Measurements from ENCODE around the gene CC2D2A. TPM values are rescaled to one million over a fixed set of nuclear protein-coding genes. Genes with fewer than 3 reads are reported as not detected.
A peak's percentile ranks its signal among the peaks of the same experiment; 100 is the strongest.

Gene CC2D2A
- total and polyA plus RNA-seq, 2 donors from 2014 or later, result 26.7 to 51.2 TPM

DNA sequence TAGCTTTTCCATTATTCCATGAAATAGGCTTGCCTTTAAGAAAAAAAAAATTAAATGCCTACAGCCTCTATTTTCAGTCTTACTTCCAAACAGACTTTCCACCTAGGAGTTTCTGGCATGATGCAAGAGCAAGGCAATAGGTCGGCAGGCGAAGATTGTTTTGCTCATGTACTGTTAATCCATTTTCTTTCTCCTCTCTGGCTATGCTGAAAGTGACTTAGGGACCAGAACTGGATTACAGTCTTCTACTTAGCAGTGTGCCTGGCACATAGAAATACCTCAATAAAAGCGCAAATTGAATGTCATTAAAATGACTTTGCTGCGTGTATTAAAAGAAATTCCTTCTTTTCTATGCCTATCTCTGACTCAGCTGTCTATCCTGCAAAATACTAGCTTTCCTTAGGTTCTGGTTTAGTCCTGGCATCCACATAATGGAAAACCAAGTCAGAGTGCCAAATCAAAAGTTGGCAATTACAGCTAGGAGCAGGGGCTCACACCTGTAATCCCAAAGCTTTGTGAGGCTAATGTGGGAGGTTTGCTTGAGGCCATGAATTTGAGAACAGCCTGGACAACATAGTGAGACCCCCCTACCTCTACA is 51.9 kb downstream of the CC2D2A start:
- FAIRE-seq (no peak), DNase-seq (no peak)
- Histone ChIP-seq H3K27me3 (ENCODE audit: control insufficient read depth, insufficient read depth, low read length) (no peaks in the 10 kb centered on the region), H3K36me3 (ENCODE audit: control insufficient read depth in 2 of 3, insufficient read depth in 3 of 3, low read length in 3 of 3) (peaks cover 0 to 11% (median 7%) of the 10 kb centered on the region in 3 donors), H3K4me1 (ENCODE audit: control insufficient read depth in 2 of 3, insufficient read depth in 2 of 3, low read depth in 1 of 3, low read length in 3 of 3) (peaks cover 0 to 11% (median 0%) of the 10 kb centered on the region in 3 donors), H3K9ac (ENCODE audit: low read length in 3 of 3) (no peak overlapping the region), H3K4me3 (ENCODE audit: low read length in 3 of 3) (no peak overlapping the region), H3K27ac (ENCODE audit: low read depth in 2 of 2, low read length in 2 of 2) (no peak overlapping the region), H3K9me3 (ENCODE audit: control insufficient read depth in 2 of 3, insufficient read depth in 1 of 3, low read length in 3 of 3) (no peaks in the 10 kb centered on the region)
- TF ChIP-seq, protein P1, sequence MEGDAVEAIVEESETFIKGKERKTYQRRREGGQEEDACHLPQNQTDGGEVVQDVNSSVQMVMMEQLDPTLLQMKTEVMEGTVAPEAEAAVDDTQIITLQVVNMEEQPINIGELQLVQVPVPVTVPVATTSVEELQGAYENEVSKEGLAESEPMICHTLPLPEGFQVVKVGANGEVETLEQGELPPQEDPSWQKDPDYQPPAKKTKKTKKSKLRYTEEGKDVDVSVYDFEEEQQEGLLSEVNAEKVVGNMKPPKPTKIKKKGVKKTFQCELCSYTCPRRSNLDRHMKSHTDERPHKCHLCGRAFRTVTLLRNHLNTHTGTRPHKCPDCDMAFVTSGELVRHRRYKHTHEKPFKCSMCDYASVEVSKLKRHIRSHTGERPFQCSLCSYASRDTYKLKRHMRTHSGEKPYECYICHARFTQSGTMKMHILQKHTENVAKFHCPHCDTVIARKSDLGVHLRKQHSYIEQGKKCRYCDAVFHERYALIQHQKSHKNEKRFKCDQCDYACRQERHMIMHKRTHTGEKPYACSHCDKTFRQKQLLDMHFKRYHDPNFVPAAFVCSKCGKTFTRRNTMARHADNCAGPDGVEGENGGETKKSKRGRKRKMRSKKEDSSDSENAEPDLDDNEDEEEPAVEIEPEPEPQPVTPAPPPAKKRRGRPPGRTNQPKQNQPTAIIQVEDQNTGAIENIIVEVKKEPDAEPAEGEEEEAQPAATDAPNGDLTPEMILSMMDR (IDR thresholded peaks at IDR 0.05; ENCODE audit: borderline replicate concordance, extremely low read depth, insufficient read depth), result no peak
- intact Hi-C loops (cut with DNase I), result no loop called here

GRCh38 chr4:15525080-15525479 is 55.4 kb downstream of the CC2D2A start:
- Histone ChIP-seq H3K27me3 (ENCODE audit: control insufficient read depth, insufficient read depth, low read length) (no peaks in the 10 kb centered on the region), H3K9ac (ENCODE audit: low read length in 3 of 3) (no peak overlapping the region), H3K9me3 (ENCODE audit: control insufficient read depth in 2 of 3, insufficient read depth in 1 of 3, low read length in 3 of 3) (no peaks in the 10 kb centered on the region), H3K27ac (ENCODE audit: low read depth in 2 of 2, low read length in 2 of 2) (no peak overlapping the region), H3K4me3 (ENCODE audit: low read length in 3 of 3) (no peak overlapping the region), H3K36me3 (ENCODE audit: control insufficient read depth in 2 of 3, insufficient read depth in 3 of 3, low read length in 3 of 3) (peaks cover 0 to 7% (median 6%) of the 10 kb centered on the region in 3 donors), H3K4me1 (ENCODE audit: control insufficient read depth in 2 of 3, insufficient read depth in 2 of 3, low read depth in 1 of 3, low read length in 3 of 3) (peaks cover 0 to 24% (median 4%) of the 10 kb centered on the region in 3 donors)
- FAIRE-seq (no peak), DNase-seq (no peak)
- intact Hi-C loops (cut with DNase I), result no loop called here
- TF ChIP-seq, protein P1 (IDR thresholded peaks at IDR 0.05; ENCODE audit: borderline replicate concordance, extremely low read depth, insufficient read depth), result no peak

DNA sequence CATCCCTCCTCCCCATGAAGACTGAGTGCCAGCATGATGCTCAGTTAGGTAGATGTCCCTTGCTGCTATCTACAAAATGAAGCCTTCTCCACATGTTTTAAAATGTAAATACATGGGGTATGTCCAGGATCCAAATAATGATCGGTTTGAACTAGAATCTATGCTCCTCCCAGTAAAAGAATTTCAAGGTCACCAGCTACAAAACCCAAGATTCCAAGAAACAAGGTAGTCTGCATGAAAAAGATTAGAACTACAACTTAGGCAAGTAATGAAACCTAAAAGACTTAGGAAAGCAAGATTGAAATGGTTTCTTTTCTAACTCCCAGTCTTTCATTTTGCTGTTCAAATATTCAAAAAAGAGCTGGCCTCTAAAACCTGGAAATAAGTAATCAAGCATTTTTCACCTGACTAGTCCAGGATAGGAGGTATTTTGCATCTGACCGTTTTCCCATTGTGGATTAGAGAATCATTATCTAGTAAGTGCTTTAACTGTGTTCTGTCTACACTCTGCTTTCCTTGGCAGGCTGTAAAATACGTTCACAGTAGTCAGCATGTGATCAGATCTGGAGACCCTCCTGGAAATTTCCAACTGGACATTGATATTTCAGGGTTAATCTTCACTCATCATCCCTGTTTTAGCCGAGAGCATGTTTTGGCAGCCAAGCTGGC is 57.4 kb downstream of the CC2D2A start:
- Histone ChIP-seq H3K36me3 (ENCODE audit: control insufficient read depth in 2 of 3, insufficient read depth in 3 of 3, low read length in 3 of 3) (peaks cover 0 to 3% (median 0%) of the 10 kb centered on the region in 3 donors), H3K9me3 (ENCODE audit: control insufficient read depth in 2 of 3, insufficient read depth in 1 of 3, low read length in 3 of 3) (no peaks in the 10 kb centered on the region), H3K27ac (ENCODE audit: low read depth in 2 of 2, low read length in 2 of 2) (peak overlapping the region; percentile 77 to 86), H3K4me1 (ENCODE audit: control insufficient read depth in 2 of 3, insufficient read depth in 2 of 3, low read depth in 1 of 3, low read length in 3 of 3) (peaks cover 0 to 24% (median 4%) of the 10 kb centered on the region in 3 donors), H3K9ac (ENCODE audit: low read length in 3 of 3) (no peak overlapping the region), H3K27me3 (ENCODE audit: control insufficient read depth, insufficient read depth, low read length) (no peaks in the 10 kb centered on the region), H3K4me3 (ENCODE audit: low read length in 3 of 3) (peak overlapping the region in 1 of 3 donors; percentile 12)
- TF ChIP-seq, protein P1 (IDR thresholded peaks at IDR 0.05; ENCODE audit: borderline replicate concordance, extremely low read depth, insufficient read depth), result no peak
- intact Hi-C loops (cut with DNase I), result no loop called here
- FAIRE-seq (no peak), DNase-seq (peak in 2 of 5 donors; percentile 47 to 57)

Data from kidney (tissue), 14 donors.